ENCODE results near the gene GALNT2.
A peak's percentile ranks its signal among the peaks of the same experiment; 100 is the strongest.

GALNT2 gene

GRCh38 chr1:230149751-230150584, 82.9 kb downstream of the GALNT2 start:
- DNase-seq: no peak

- DNase-seq: no peak
These were observed 83.6 kb downstream of the GALNT2 start for GRCh38 chr1:230150615-230151014.

DNA sequence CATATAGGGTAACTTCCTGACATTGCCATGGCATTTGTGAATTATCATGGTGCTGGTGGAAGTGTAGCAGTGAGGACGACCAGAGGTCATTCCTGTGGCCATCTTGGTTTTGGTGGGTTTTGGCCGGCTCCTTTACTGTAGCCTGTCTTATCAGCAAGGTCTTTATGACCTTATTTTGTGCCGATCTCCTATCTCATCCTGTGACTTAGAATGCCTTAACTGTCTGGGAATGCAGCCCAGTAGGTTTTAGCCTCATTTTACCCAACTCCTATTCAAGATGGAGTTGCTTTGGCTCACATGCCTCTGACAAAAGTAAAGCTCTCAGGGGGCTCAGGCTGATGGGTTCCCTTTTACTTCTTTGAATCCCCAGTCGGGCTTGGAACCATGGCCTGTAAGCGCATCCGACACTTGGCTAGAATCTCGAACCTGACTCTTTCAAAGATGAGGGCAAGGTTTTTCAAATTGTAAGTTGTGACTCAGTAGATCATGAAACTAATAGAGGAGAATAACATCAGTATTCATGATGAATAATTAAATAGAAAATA, 85.0 kb downstream of the GALNT2 start:
- DNase-seq: no peak

DNA sequence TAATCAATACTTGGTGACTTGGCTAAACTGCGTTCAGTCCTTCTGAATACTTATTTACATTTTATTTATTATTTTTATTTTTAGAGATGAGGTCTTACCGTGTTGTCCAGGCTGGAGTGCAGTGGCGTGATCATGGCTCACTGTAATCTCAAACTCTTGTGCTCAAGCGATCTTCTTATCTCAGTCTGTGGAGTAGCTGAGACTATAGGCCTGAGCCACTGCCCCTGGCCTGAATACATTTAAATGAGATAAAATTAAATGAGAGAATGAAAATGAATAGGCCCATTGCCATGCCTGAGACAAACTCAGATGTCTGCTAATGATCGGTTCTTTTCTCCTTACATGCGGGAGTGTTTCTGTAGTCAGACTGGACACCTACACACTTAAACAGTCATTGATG, 86.0 kb downstream of the GALNT2 start:
- DNase-seq: no peak

DNA sequence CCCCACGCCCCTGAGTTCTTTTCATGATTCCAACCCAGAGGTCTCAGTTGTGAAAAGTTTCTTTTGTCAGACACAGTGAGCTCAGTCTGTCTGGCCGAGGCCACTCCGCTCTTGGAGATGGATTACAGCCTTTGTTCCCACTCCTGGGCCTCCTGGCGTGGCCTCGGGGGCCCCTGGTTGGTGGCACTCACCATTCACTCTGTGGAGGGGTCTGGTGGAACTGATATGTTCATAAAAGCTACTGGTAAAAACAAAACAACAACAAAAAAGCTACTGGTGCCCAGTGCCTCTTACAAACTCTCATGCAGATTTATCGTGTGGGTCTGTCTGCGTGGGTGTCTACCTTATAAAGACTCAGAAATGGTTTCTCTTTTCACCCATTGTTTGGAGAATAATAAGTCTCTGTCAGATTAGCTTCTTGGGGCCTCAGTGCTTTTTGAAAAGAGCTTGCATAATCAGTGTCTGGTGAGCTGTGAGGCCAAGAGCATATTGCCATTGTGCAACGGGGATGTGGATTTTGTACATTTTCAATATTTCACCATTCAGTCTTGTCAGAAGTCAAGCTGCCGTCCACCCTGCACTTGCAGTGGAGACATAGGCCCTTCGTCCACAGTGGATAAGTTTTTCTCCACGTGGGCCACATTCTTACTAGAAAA, 86.7 kb downstream of the GALNT2 start:
- no peak for DNase-seq

- no peak for DNase-seq
These were observed 88.0 kb downstream of the GALNT2 start for GRCh38 chr1:230155021-230155420.

GRCh38 chr1:230156068-230156467, 89.0 kb downstream of the GALNT2 start:
- no peak for DNase-seq

- no peak for DNase-seq
These were observed 89.5 kb downstream of the GALNT2 start for GRCh38 chr1:230156536-230156935.

- DNase-seq: no peak
These were observed 90.7 kb downstream of the GALNT2 start for GRCh38 chr1:230157420-230158390.

GRCh38 chr1:230158415-230159291, 91.6 kb downstream of the GALNT2 start:
- no peak for DNase-seq

GRCh38 chr1:230159580-230159979, 92.5 kb downstream of the GALNT2 start:
- no peak for DNase-seq

DNA sequence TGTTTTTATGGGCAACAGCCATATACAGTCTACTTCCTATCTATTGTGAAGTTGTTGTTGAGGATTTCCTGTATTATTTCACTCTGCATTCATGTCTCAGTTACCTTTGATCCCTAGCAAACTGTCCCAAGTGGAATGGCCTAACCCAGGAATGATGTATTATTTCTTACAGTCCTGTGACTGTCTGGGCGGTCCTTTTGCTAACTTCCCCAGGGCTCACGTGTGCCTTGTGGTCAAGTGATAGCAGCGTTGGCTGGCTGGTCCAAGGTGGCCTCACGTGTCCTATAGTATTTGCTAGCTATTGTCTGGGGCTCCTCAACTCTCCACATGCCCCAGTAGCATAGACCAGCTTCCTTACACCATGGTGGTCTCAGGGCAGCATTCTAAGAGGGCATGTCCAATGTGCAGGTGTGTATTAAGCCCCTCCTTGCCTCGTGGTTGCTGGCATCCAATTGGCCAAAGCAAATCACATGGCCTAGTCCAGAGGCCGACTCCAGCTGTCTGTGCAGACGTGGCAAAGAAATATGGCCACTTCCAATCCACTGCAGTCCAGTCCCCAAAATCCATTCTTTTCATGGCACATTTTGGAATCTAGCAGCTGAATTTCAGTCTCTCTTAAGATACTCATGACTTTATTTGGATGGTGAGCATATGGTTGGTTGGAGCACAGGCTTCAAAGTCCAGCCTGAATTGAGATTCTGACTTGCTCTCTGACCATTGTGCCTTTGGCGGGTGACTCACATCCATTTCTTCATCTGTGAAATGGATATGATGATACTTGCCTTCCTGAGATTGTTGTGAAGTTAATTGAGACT, 94.1 kb downstream of the GALNT2 start:
- no peak for DNase-seq

- no peak for DNase-seq
These were observed 96.2 kb downstream of the GALNT2 start for GRCh38 chr1:230163205-230163604.

DNA sequence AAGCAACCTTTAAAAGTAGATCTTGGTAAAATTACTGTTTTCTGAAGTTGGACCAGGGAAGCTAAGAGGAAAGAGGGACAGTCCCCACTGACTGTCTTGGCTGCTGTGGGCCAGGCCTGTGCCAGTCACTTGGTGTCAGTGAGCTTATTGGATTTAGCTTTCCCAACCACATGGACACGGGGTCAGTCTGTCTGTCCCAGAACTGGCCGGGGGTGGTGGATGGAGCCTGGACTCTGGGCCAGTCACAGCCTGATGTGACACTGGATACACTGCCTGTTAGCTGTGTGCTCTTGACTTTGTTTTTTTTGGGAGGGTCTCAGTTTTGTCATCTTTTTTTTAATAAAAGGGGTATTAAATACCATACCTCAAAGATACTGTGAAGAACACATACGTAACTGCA, 96.7 kb downstream of the GALNT2 start:
- DNase-seq: no peak

- no peak for DNase-seq
These were observed 98.5 kb downstream of the GALNT2 start for GRCh38 chr1:230165536-230165935.

DNA sequence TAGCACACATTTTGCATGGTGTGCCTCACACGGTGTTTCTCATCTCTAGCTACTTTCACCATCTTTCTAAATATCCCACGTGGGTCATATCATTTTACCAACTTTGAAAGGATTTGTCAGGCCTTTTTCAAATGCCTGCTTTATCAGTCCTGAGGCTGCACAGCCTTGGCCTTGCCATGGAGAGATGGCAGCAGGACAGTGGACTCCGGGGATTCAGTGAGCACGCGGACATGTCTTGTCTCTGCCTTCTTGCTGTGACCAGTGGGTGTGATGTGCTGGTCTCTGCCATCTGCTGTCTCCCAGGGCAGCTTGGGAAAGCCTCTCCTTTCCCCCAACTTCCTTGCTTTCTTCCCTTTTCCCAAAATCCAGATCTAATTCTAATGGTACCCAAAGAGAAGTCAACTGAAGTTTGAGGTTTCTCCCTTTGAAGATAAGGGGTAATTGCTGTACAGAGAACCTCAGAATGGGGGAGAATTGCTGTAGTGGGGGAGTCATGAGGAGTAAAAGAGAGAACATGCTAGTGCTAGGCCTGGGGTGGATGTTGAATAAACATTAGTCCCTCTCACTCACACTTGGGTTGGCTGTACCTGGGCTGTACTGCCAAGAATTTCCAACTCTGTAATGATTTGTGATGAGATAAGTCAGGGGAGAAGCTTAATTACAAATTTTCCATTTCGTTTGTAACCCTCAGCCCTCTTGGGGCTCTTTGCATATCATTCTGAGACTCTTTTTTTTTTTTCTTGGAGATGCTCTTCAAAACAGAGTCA, 99.5 kb downstream of the GALNT2 start:
- DNase-seq: no peak

DNA sequence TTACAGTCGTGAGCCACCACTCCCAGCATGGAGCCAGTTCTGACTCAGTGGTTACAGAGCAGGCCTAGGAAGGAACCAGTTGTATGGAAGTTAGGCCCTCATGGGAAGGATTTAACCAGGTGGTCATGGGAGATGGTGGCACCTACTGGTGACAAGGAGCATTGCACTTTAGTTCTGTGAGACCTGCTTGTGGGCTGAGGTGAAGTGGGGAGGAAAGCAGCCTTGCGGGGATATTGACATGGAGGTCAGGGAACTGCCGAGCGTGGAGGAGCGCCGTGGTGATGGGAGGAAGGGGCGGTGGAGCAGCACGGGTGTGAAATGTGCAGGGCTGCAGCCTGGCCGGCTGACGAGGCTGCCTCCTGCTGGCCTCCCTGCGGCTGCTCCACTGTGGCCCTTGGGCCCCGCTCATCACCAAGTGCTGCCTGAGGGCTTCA, 100.4 kb downstream of the GALNT2 start:
- DNase-seq: peak; percentile 64

DNA sequence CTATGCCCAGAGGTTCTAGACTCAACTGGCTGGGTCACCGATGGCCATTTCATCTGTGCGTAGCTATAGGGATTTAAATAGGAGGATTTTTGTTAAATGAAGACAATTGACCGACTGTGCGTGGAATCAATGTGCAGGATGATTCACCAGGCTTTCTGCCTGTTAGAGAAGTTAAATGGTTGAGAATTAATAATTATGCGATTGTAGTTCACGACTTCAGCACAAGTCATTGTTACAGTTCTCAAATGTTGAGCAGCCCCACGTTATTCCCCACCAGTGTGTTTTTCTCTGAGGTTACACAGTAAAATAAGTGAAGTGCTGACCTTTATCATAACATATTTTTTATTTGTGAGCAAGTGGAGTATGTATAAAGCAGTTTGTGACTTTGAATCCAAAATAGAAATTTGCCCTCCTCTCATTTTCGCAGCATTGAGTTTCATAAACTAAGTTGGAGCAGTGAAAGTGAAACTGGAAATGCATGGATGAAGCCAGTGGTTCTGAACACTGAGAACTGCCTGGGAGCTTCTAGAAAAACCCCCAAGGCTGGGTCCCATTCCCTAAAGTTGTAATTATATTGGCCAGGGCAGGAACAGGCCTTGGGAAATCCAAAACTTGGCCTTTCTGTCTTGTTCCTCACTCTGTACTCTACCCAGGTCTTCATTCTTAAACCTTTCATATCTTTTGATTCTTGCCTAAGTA, 102.6 kb downstream of the GALNT2 start:
- no peak for DNase-seq

- DNase-seq: no peak
These were observed 103.1 kb downstream of the GALNT2 start for GRCh38 chr1:230170153-230170547.

DNA sequence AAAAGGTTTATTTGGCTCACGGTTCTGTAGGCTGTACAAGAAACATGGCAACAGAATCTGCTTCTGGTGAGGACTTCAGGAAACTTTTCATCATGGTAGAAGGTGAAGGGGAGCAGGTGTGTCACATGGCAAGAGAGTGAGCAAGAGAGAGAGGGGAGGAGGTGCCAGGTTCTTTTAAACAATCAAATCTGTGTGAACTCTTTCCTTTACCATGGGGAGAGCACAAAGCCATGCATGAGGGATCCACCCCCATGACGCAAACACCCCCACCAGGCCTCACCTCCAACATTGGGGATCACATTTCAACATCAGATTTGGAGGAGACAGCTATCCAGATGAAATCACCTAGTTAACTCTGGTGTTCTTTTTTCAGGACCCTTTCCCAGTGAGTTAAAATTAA, 103.6 kb downstream of the GALNT2 start:
- no peak for DNase-seq

Measured in activated CD4-positive, alpha-beta T cell treated with anti-CD3 and anti-CD28 coated beads, Interleukin-2, Interleukin-6, amounts not matched to agents 100 ng/mL and 50 ng/mL, durations not matched to agents 16 hours and 8 hours (primary cell).